GM10266 (cell line): ENCODE results near the gene CISH.
A peak's percentile ranks its signal among the peaks of the same experiment; 100 is the strongest.

Source experiments
- DNase-seq: peaks from one replicate; pipeline ENCODE4 v3.0.0; 2012; ENCODE audit errors: extremely low spot score
- CTCF ChIP-seq: IDR thresholded peaks from 2 replicates; pipeline ENCODE4 v1.5.1; 2012; ENCODE audit warnings: mild to moderate bottlenecking, low read depth; ENCODE audit not compliant: control insufficient read depth, insufficient read depth; ENCODE audit errors: missing control alignments

The CISH gene

GRCh38 chr3:50611464-50612233 lies at the start of gene CISH:
Gene CISH (minus strand): TSS chr3:50611774. CDS start chr3:50611650, 124 bp downstream.
- DNase-seq = peak; percentile 91
- peak; percentile 41 for TF ChIP-seq CTCF

GRCh38 chr3:50660386-50660785 lies 48.8 kb upstream of the CISH start:
- TF ChIP-seq CTCF = no peak
- no peak for DNase-seq

GRCh38 chr3:50658831-50659230 lies 47.3 kb upstream of the CISH start:
- DNase-seq = no peak
- no peak for TF ChIP-seq CTCF

GRCh38 chr3:50658416-50658815 lies 46.8 kb upstream of the CISH start:
- TF ChIP-seq CTCF = no peak
- DNase-seq = no peak

GRCh38 chr3:50657816-50658215 lies 46.2 kb upstream of the CISH start:
- no peak for DNase-seq
- TF ChIP-seq CTCF = no peak

GRCh38 chr3:50657407-50657806 lies 45.8 kb upstream of the CISH start:
- TF ChIP-seq CTCF = no peak
- DNase-seq = no peak

- no peak for TF ChIP-seq CTCF
- no peak for DNase-seq
These were observed 45.0 kb upstream of the CISH start for GRCh38 chr3:50656417-50657195.
